ENCODE data around the gene RAB40B.

- no peak for TF ChIP-seq EZH2 (IDR thresholded peaks at IDR 0.05; ENCODE audit: borderline replicate concordance)
- TF ChIP-seq CTCF (IDR thresholded peaks at IDR 0.05; ENCODE audit: poor library complexity), result no peak
Measured at GRCh38 chr17:82655523-82655922, 43.0 kb downstream of the RAB40B start.

All from hepatocyte (in vitro differentiated cells).